ENCODE measurements around the gene DDX56.

- TF ChIP-seq CTCF (IDR thresholded peaks at IDR 0.05): no peak
- TF ChIP-seq TCF7L2 (IDR thresholded peaks at IDR 0.05; ENCODE audit: low read depth, low read length): no peak
Observed at GRCh38 chr7:44602576-44602910, 28.8 kb upstream of the DDX56 start.
